Right cardiac atrium (tissue), 5 donors: ENCODE measurements around the gene GIMD1. TPM values are rescaled to one million over a fixed set of nuclear protein-coding genes. Genes with fewer than 3 reads are reported as not detected.
A peak's percentile ranks its signal among the peaks of the same experiment; 100 is the strongest.
"Not testable (repeated sequence)": the region's sequence is repeated elsewhere in the genome, so short reads cannot be mapped to it uniquely, and the experiment has no call there.

ENCODE experiments used
- ATAC-seq, 2 donors: fragments of 200-7000 bp; cut with Tn5 transposase; one replicate each; pipeline versions ENCODE4 v1.8.0 to v1.9.1; 2020; ENCODE audit warnings: moderate library complexity in 2 of 2, mild to moderate bottlenecking in 1 of 2
- DNase-seq, 3 donors: peaks; one replicate each; pipeline ENCODE4 v3.0.0-alpha.2; 2020
- H3K27ac ChIP-seq: one replicate; pipeline ENCODE4 v1.5.1; 2013; ENCODE audit warnings: mild to moderate bottlenecking, low read length, control low read depth, moderate library complexity
- H3K27me3 ChIP-seq: one replicate; pipeline ENCODE4 v1.6.1; 2013; ENCODE audit not compliant: control insufficient read depth, insufficient read depth
- H3K4me1 ChIP-seq: one replicate; pipeline ENCODE4 v1.6.1; 2013; ENCODE audit warnings: low read length; ENCODE audit not compliant: control insufficient read depth, insufficient read depth
- H3K4me3 ChIP-seq: one replicate; pipeline ENCODE4 v1.5.1; 2013; ENCODE audit warnings: low read length, control low read depth
- H3K9me3 ChIP-seq: one replicate; pipeline ENCODE4 v1.6.1; 2013; ENCODE audit warnings: low read length; ENCODE audit not compliant: control insufficient read depth
- WGBS: extraction: QIAGEN DNeasy Blood & Tissue Kit; methylation state at CpG from one replicate; pipeline ENCODE4 v1.1.7; 2013; 5-methylcytosine and 5-hydroxymethylcytosine counted together
- intact Hi-C, 4 donors: fragments of 100-400 bp; cut with DNase I; formaldehyde crosslinking; loops; one replicate each; pipeline versions ENCODE4 v1.11.0 to v1.14.0; 2022 to 2023
- long read RNA-seq, 4 donors: library from polyadenylated mRNA; unstranded; transcript quantifications; one replicate each; pipeline ENCODE4 v2.0.0, GENCODE V29; 2020 to 2021
- polyA plus RNA-seq: library from polyadenylated mRNA; stranded (reverse); fragments of 200-250 nt; gene quantifications from one replicate; pipeline ENCODE4 v1.2.3, GENCODE V29; 2013
- total RNA-seq, 4 donors: library from RNA; stranded (reverse); fragmentation: NEBNext Ultra II Directional; extraction: Animal tissue kit (Norgen Biotek cat#: 25700); gene quantifications; one replicate each; pipeline ENCODE4 v1.2.1, GENCODE V29; 2021
- donor health status: healthy with polysubstance abuse.
- donor health status: DM: no; HTN: yes; CAD: no.
- donor health status: DM: no; HTN: no; CAD: no.
- donor health status: DM: no; HTN: yes; CAD: no; lungs with severe emphysema.
- donor health status: DM: yes; HTN: yes; CAD: no.

GIMD1 gene
- total RNA-seq (not detected), polyA plus RNA-seq (not detected)
- long read RNA-seq, donor 1, result 0 reads
- long read RNA-seq, donor 2, result 0 reads
- long read RNA-seq, donor 3, result 0 reads
- long read RNA-seq, donor 4, result 0 reads

DNA sequence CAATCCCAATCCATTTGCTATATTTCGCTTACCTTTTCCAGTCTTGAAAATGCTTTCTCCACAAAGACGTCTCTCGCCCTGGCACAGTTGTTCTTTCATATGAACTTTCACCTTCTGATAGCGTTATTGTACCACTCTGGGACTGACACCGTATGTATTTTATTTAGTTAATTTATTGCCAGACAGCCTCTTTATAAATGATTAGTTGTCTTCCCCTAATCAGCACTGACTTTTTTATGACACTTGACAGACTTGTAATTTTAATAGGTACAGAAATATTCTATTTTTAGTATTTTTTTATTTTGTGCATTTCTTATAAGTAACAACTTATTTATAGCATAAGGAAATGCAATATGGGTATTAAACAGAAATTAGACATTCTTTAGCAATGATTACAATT is at the start of gene GIMD1:
Gene GIMD1 (minus strand): TSS at position 101 of the 400 bp plus-strand sequence. CDS start 1,343 bp downstream, outside the sequence.
- no peaks in the 10 kb centered on the region for H3K4me1 ChIP-seq
- DNase-seq, result no peak
- 78% methylated on average over 5 of the region's 5 CpGs for WGBS
- no peaks in the 10 kb centered on the region for H3K27me3 ChIP-seq
- no peak within 1 kb of the TSS for H3K4me3 ChIP-seq
- ATAC-seq, result no peak
- H3K27ac ChIP-seq, result no peak within 1 kb of the TSS
- intact Hi-C loops, result loop anchor here in 1 of 4 donors (5.0 kb wide), 1 partner anchor 134 kb away; no protein-coding TSS in a partner anchor
- H3K9me3 ChIP-seq, result no peaks in the 10 kb centered on the region

DNA sequence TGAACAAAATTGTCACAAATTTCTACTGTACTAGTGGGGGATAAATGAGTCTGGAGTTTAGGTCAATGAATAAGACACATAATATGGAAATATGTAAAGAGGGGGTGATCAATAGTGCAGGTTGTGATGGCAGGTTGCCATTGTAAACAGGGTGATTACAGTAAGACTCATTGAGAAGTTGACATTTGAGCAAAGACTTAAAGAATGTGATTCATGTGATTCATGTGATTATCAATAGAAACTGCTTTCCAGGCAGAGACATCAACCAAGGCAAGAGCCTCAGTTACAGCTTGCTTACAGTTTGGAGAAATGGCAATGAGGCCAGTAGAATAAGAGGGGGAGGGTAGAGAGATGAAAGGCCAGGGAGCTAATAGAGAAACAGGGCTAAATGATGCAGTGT is 45.8 kb upstream of the GIMD1 start:
- intact Hi-C loops, result no loop called here
- no peaks in the 10 kb centered on the region for H3K4me1 ChIP-seq
- H3K9me3 ChIP-seq, result no peaks in the 10 kb centered on the region
- no peak overlapping the region for H3K27ac ChIP-seq
- no peak for DNase-seq
- no peak for ATAC-seq
- H3K4me3 ChIP-seq, result no peak overlapping the region
- no peaks in the 10 kb centered on the region for H3K27me3 ChIP-seq

DNA sequence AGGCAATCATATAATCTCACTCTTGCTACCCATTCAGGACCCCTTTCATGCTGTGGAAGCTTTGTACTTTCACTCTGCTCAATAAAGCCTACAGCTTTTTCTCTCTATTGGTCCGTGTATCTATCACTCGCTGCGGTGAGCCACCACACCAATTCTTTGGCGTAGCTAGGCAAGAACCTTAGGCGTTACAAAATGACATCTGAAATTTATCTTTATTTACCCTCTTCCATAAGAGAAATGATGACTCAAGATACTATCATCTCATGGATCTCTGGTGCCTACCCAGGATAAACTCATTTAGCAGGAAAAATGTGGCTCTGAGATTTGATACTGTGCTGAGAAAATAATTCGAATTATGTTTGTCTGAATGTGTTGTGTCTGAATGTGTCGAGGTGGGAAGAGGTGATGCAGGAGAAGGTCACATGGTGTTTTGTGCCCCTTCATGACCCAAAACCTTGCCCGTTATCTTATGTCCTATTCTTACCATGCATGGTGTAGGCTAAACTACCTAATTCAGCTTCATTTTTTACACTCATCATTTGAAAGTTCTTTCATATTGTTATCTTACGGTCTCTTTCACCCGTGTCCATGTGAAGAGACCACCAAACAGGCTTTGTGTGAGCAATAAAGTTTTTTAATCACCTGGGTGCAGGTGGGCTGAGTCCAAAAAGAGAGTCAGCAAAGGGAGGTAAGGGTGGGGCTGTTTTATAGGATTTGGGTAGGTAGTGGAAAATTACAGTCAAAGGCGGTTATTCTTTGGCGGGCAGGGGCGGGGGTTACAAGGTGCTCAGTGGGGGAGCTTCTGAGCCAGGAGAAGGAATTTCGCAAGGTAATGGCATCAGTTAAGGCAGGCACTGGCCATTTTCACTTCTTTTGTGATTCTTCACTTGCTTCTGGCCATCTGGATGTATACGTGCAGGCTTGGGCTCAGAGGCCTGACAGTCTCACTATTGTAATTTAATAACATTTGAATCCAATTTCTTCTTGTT is 41.6 kb upstream of the GIMD1 start:
- no peaks in the 10 kb centered on the region for H3K9me3 ChIP-seq
- intact Hi-C loops, result no loop called here
- H3K27me3 ChIP-seq, result no peaks in the 10 kb centered on the region
- WGBS, result 85% methylated on average over 15 of the region's 15 CpGs
- no peak for ATAC-seq
- H3K27ac ChIP-seq, result no peak overlapping the region
- H3K4me1 ChIP-seq, result no peaks in the 10 kb centered on the region
- DNase-seq, result no peak
- no peak overlapping the region for H3K4me3 ChIP-seq

DNA sequence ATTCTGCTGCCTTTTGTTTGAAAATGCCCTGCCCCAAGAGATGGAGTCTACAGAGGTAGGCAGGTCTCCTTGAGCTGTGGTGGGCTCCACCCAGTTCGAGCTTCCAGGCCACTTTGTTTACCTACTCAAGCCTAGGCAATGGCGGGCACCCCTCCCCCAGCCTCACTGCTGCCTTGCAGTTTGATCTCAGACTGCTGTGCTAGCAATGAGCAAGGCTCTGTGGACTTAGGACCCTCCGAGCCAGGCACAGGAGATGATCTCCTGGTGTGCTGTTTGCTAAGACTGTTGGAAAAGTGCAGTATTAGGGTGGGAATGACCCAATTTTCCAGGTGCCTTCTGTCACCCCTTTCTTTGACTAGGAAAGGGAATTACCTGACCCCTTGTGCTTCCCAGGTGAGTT is 39.4 kb upstream of the GIMD1 start:
- DNase-seq, H3K4me1 ChIP-seq, H3K4me3 ChIP-seq, intact Hi-C loops, ATAC-seq, H3K27ac ChIP-seq, H3K9me3 ChIP-seq, H3K27me3 ChIP-seq: not testable (repeated sequence)
- 64% methylated on average over 3 of the region's 3 CpGs for WGBS

DNA sequence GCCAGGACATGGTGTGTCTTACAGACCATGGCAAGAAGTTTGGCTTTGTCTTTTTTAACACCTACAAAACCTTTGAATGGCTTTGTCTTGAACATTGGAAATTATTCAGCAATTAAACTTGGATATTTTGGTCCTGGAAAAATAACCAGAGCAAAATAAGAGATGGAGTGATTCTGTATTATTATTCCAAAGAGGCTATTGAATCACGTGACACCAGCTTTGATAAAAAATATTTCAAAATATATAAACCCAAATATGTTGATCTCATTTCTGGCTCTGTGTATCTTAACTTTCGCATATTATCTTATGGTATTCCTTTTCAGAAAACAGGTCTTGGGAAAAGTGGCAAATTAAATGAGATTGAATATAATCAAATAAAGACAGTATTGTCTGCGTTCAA is 32.6 kb upstream of the GIMD1 start:
- no peaks in the 10 kb centered on the region for H3K4me1 ChIP-seq
- intact Hi-C loops, result no loop called here

DNA sequence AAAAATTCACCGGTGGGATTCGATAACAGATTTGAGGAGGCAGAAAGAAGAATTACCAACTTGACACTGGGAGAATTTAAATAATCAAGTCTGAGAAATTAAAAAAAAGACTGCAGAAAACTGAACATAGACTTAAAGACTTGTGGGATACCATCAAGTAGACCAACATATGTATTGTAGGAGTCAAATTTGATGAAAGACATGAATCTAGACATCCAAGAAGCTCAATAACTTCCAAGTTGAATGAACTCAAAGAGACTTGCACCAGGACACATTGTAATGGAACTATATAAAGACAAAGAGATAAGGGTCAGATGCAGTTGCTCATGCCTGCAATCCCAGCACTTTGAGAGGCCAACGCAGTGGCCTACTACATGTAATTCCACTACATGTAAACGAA is 30.3 kb upstream of the GIMD1 start:
- whole genome bisulfite sequencing, result 68% methylated on average over 2 of the region's 4 CpGs

More for the DNA sequence above, 32.6 kb upstream of the GIMD1 start:
- H3K4me3 ChIP-seq, result no peak overlapping the region
- no peaks in the 10 kb centered on the region for H3K27me3 ChIP-seq
- no peak overlapping the region for H3K27ac ChIP-seq
- no peaks in the 10 kb centered on the region for H3K9me3 ChIP-seq
- WGBS, result 84% methylated on average over 3 of the region's 3 CpGs
- ATAC-seq (no peak), DNase-seq (no peak)

DNA sequence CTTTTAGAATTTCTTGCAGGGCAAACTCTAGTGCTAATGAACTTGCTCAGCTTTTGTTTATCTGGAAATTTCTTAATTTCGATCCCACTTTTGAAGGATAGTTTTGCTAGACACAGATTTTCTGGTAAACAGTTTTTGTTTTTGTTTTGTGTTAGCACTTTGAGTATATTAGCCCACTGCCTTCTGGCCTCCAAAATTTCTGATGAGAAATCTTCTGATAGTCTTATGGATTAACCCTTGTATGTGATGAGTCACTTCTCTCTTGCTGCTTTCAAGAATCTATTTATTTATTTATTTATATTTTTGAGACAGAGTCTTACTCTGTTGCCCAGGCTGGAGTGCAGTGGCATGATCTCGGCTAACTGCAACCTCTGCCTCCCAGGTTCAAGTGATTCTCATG is 27.0 kb upstream of the GIMD1 start:
- Histone ChIP-seq H3K9me3 (no peaks in the 10 kb centered on the region), H3K4me1 (no peaks in the 10 kb centered on the region), H3K27me3 (no peaks in the 10 kb centered on the region), H3K4me3 (no peak overlapping the region), H3K27ac (no peak overlapping the region)
- intact Hi-C loops, result no loop called here
- WGBS, result 79% methylated on average over 2 of the region's 2 CpGs
- ATAC-seq (no peak), DNase-seq (no peak)

More for the DNA sequence above, 30.3 kb upstream of the GIMD1 start:
- intact Hi-C loops, H3K27me3 ChIP-seq, H3K4me1 ChIP-seq, H3K9me3 ChIP-seq, ATAC-seq, DNase-seq, H3K27ac ChIP-seq, H3K4me3 ChIP-seq: not testable (repeated sequence)

DNA sequence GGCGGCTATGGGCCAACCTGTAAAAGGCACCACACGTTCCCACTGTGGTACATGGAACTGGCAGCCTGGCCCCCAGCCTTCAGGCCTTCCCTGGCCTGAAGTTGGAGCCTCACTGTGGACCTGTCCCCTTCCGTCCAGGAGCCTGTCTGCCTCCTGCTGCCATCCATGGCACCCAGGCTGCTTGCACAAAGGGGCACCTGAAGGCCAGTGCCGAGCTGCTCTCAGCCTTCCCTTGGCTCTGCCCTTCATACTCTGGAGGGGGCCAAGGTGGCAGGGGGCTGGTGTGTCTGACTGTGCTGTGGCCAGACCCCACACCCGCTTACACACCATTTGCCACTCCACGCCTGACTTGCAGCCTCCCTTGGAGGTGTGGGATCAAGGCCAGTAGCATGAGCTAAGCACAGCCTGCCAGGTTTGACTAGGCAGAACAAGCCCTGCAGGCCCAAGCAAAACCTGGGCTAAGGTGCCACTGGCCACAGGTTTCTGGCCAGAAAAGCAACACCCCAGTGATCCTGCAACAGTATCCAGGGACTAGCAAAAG is 17.3 kb upstream of the GIMD1 start:
- Histone ChIP-seq H3K4me3 (no peak overlapping the region), H3K9me3 (no peaks in the 10 kb centered on the region), H3K27ac (no peak overlapping the region), H3K27me3 (no peaks in the 10 kb centered on the region), H3K4me1 (no peaks in the 10 kb centered on the region)
- DNase-seq (no peak), ATAC-seq (peak in 1 of 2 donors; percentile 21)
- WGBS, result 70% methylated on average over 6 of the region's 6 CpGs
- intact Hi-C loops, result no loop called here

DNA sequence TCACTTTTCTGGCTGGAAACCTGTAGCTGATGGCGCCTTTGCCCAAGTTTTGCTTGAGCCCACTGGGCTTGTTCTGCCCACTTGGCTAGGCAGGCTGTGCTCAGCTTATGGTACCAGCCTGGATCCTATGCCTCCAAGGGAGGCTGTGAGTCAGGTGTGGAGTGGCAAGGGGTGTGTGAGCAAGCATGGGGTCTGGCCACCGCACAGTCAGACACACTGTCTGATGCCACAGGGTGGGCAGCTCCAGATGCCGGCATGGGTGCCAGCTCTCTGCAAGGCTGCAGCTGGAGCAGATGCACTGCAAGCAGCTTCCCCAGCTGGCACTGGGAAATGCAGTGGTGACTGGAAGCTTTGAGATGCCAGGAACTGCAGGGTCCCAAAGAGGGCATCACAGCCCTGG is 16.3 kb upstream of the GIMD1 start:
- Histone ChIP-seq H3K4me1 (no peaks in the 10 kb centered on the region), H3K27me3 (no peaks in the 10 kb centered on the region), H3K9me3 (no peaks in the 10 kb centered on the region), H3K27ac (no peak overlapping the region), H3K4me3 (no peak overlapping the region)
- no peak for ATAC-seq
- peak in 1 of 3 donors; percentile 27 for DNase-seq
- WGBS, result 96% methylated on average over 3 of the region's 3 CpGs
- intact Hi-C loops, result no loop called here

DNA sequence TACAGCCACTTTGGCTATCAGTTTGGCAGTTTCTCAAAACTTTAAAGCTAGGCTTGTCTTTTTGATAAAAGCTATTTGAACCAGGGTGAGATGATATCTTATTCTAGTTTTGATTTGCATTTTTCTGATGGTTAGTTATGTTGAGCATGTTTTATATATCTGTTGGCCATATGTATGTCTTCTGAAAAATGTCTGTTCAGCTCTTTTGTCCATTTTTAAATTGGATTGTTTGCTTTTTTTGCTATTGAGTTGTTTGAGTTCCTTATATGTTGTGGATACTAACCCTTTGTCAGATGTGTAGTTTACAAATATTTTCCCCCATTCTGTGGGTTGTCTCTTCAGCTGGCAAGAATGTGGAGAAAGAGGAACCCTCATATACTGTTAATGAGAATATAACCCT is 11.6 kb upstream of the GIMD1 start:
- H3K27ac ChIP-seq, result no peak overlapping the region
- ATAC-seq, result no peak
- intact Hi-C loops, result no loop called here
- no peaks in the 10 kb centered on the region for H3K9me3 ChIP-seq
- no peak for DNase-seq
- H3K4me1 ChIP-seq, result no peaks in the 10 kb centered on the region
- no peak overlapping the region for H3K4me3 ChIP-seq
- H3K27me3 ChIP-seq, result no peaks in the 10 kb centered on the region

DNA sequence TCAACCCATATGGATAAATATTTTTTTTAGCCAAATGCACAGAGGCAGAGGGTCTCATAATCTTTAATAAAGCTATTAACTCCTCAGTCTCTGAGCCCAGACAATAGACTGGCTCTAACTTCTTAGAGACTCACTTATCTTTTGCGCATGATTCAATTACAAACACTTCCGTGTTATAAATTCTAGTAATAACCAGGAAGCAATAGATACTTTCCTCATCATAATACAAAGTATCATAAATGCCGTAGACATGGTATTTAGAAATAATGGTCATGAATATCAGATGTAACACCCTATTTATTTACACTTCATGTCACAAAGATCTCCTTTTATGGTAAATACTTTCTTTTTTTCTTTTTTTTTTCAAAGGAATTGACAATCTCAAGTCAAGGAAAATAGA is 4.4 kb upstream of the GIMD1 start:
- Histone ChIP-seq H3K9me3 (no peaks in the 10 kb centered on the region), H3K27me3 (no peaks in the 10 kb centered on the region), H3K4me3 (no peak overlapping the region), H3K27ac (no peak overlapping the region), H3K4me1 (no peaks in the 10 kb centered on the region)
- ATAC-seq (no peak), DNase-seq (no peak)
- intact Hi-C loops, result loop anchor here in 1 of 4 donors (5.0 kb wide), 1 partner anchor 129 kb away; no protein-coding TSS in a partner anchor
- 73% methylated on average over 3 of the region's 3 CpGs for WGBS
